ENCODE measurements around the gene LY6G5C. TPM values are rescaled to one million over a fixed set of nuclear protein-coding genes. Genes with fewer than 3 reads are reported as not detected.

Gene LY6G5C
- total and polyA plus RNA-seq, 2 experiments from 2014 or later, result 2.1 TPM; not detected in 1

GRCh38 chr6:31711233-31711632 lies 30.4 kb upstream of the LY6G5C start (continued):
- no peak for TF ChIP-seq ZNF462 (CRISPR knock-in tag; IDR thresholded peaks at IDR 0.05)
- TF ChIP-seq POLR2AphosphoS5 (IDR thresholded peaks at IDR 0.05; ENCODE audit: low read depth), result no peak
- no peak for TF ChIP-seq ZNF331 (CRISPR knock-in tag; IDR thresholded peaks at IDR 0.05; ENCODE audit: low read depth)
- TF ChIP-seq JUNB (IDR thresholded peaks at IDR 0.05; ENCODE audit: unreplicated experiment), result no peak
- TF ChIP-seq ZNF114 (CRISPR knock-in tag; IDR thresholded peaks at IDR 0.05), result no peak
- no peak for TF ChIP-seq REST (IDR thresholded peaks at IDR 0.05; ENCODE audit: unreplicated experiment)

All from GM23338 (cell line).